ENCODE measurements around the gene TMEM132C.

Gene TMEM132C

GRCh38 chr12:128619263-128619662, 352.3 kb downstream of the TMEM132C start:
- no peak for DNase-seq

GRCh38 chr12:128621304-128621703, 354.3 kb downstream of the TMEM132C start:
- no peak for DNase-seq

- DNase-seq: no peak
Measured at GRCh38 chr12:128623748-128624147, 356.8 kb downstream of the TMEM132C start.

- DNase-seq: no peak
Measured at GRCh38 chr12:128626808-128627320, 359.9 kb downstream of the TMEM132C start.

- no peak for DNase-seq
Measured at GRCh38 chr12:128627659-128628058, 360.7 kb downstream of the TMEM132C start.

- no peak for DNase-seq
Measured at GRCh38 chr12:128629979-128630378, 363.0 kb downstream of the TMEM132C start.

GRCh38 chr12:128637642-128638606, 371.0 kb downstream of the TMEM132C start:
- DNase-seq: no peak

GRCh38 chr12:128639089-128639488, 372.1 kb downstream of the TMEM132C start:
- DNase-seq: no peak

GRCh38 chr12:128643155-128643554, 376.2 kb downstream of the TMEM132C start:
- no peak for DNase-seq

- no peak for DNase-seq
Measured at GRCh38 chr12:128644664-128645296, 377.8 kb downstream of the TMEM132C start.

GRCh38 chr12:128649902-128650301, 382.9 kb downstream of the TMEM132C start:
- no peak for DNase-seq

GRCh38 chr12:128652136-128652751, 385.3 kb downstream of the TMEM132C start:
- DNase-seq: no peak

GRCh38 chr12:128654468-128654867, 387.5 kb downstream of the TMEM132C start:
- no peak for DNase-seq

GRCh38 chr12:128657378-128657777, 390.4 kb downstream of the TMEM132C start:
- DNase-seq: no peak

- DNase-seq: no peak
Measured at GRCh38 chr12:128660532-128661225, 393.7 kb downstream of the TMEM132C start.

- DNase-seq: no peak
Measured at GRCh38 chr12:128661226-128661569, 394.2 kb downstream of the TMEM132C start.

GRCh38 chr12:128662101-128662500, 395.1 kb downstream of the TMEM132C start:
- no peak for DNase-seq

- DNase-seq: no peak
Measured at GRCh38 chr12:128664501-128664900, 397.5 kb downstream of the TMEM132C start.

- no peak for DNase-seq
Measured at GRCh38 chr12:128667193-128667592, 400.2 kb downstream of the TMEM132C start.

- DNase-seq: no peak
Measured at GRCh38 chr12:128671528-128672042, 404.6 kb downstream of the TMEM132C start.

- DNase-seq: no peak
Measured at GRCh38 chr12:128672428-128672827, 405.5 kb downstream of the TMEM132C start.

- DNase-seq: no peak
Measured at GRCh38 chr12:128672893-128673292, 405.9 kb downstream of the TMEM132C start.

- DNase-seq: no peak
Measured at GRCh38 chr12:128675576-128675975, 408.6 kb downstream of the TMEM132C start.
